GM18526 (cell line): ENCODE data around the gene HIP1.

Experiments
- POLR2A ChIP-seq: IDR thresholded peaks from 3 replicates; pipeline ENCODE4 v1.6.1; 2011; ENCODE audit not compliant: insufficient read length; ENCODE audit errors: extremely low read depth

HIP1 gene

GRCh38 chr7:75738604-75738974 lies at the start of gene HIP1:
Gene HIP1 (minus strand): TSS chr7:75738941. CDS start chr7:75738920, 21 bp downstream.
- TF ChIP-seq POLR2A = no peak

GRCh38 chr7:75776295-75776971 lies 37.7 kb upstream of the HIP1 start:
- no peak for TF ChIP-seq POLR2A

DNA sequence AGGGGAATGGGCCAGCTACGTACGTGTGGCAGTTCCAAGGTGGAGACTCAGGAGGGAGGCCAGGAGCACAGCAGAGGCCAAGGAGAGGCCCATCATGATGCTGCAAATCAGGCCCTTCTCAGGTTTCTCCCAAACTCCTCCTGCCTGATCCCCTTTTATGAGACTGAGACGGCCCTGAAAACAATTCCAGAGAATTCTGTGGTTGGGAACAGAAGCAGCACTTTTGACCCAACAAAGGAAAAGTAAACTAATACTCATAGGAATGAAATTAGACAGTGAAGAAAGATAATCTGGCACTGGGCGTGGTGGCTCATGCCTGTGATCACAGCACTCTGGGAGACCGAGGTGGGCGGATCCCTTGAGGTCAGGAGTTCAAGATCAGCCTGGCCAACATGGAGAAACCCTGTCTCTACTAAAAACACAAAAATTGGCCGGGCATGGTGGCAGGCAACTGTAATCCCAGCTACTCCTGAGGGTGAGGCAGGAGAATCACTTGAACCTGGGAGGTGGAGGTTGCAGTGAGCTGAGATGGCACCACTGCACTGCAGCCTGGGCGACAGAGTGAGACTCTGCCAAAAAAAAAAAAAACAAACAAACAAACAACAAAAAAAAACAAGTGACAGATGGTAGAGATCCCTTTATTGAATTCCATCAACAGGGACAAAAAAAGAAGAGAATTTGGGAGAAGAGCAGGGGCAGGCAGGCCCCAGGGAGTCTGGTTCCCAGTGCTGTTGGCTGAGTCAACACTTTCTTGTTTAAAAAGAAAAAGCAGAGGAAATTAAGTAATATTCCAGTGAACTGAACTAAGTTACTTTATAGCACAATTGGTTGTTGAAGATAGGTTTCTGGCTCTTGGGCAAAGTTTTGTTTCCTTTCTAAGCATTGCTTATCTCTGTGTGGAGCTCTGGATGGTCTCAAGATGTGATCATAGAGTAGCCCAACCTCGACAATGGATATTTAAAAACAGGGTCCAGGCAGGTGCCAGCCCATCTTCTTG lies 33.6 kb upstream of the HIP1 start, which contains the start of gene CCL26:
Gene CCL26, minus strand, starts transcription at position 131 of the 997 bp plus-strand sequence. Its CDS starts 35 bp downstream, at position 96.
- no peak for TF ChIP-seq POLR2A

- no peak for TF ChIP-seq POLR2A
These were observed 32.5 kb upstream of the HIP1 start for GRCh38 chr7:75771224-75771623.

DNA sequence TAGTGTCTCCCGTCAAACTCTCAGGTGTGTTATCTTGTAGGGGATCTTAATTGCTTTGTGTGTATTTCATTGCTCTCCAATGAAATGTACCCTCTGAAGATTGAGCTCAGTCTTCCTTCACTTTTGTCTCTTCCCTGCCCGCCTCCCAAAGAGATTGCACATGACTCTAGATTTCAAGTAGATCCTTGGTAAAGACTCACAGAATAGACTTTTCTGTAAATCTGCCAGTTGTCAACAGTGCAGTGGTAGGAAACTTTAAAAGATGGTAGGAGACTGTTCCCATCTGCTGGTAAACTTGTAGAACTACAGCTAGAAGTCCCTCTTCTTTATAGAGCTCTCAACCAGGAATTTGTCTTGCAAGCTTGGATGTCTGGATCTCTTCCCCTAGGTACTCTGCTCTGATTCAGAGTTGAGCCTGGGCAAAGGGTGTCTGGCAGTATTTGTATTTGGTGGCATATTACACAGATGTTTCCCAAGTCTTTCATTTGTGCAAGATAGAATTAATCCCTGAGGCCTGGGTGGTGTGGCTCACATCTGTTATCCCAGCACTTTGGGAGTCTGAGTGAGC lies 23.7 kb upstream of the HIP1 start:
- TF ChIP-seq POLR2A = no peak

DNA sequence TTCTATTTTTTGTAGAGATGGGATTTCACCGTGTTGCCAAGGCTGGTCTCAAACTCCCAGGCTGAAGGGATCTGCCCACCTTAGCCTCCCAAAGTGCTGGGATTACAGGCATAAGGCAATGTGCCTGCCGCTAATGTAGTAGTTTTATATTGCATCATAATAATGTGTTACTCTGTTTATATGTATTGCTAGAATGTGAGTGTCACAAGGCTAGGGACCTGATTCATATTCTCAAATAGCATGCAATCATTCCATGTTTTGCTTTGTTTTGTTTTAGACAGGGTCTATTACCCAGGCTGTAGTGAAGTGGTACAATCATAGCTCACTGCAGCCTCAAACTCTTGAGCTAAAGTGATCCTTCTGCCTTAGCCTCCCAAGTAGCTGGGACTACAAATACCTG lies 19.8 kb upstream of the HIP1 start:
- TF ChIP-seq POLR2A = no peak

DNA sequence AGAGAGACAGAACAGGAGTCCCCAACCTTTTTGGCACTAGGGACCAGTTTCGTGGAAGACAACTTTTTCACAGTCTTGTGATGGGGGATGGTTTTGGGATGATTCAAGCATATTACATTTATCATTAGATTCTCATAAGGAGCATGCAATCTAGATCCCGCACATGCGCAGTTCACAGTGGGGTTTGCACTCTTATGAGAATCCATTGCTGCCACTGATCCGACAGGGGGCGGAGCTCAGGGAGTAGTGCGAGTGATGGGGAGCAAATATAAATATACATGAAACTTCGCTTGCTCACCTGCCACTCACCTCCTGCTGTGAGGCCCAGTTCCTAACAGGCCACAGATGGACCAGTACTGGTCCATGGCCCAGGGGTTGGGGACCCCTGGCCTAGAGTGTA lies 19.1 kb upstream of the HIP1 start:
- TF ChIP-seq POLR2A = no peak

- TF ChIP-seq POLR2A = no peak
These were observed 18.4 kb upstream of the HIP1 start for GRCh38 chr7:75756991-75757676.

GRCh38 chr7:75756206-75756990 lies 17.7 kb upstream of the HIP1 start:
- TF ChIP-seq POLR2A = no peak

DNA sequence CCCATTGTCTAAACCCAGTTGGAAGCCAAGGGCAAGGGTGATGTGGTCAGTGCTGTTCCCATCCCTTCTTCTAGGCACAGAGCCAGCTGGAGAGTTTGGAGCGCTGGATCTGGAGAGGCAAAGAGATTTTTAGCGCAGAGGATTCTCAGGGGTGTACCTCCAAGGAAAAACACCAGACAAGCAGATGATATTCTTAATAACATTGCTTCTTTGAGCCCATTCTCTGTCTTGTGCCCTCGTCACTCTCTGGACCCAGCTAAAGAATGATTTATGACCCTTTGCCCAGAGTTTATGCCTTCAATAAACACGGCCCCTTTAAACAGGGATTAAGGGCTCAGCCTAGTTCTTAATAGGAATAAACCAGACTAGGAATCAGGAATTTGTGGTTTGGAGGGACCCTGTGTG lies 4.7 kb upstream of the HIP1 start:
- TF ChIP-seq POLR2A = no peak

- no peak for TF ChIP-seq POLR2A
These were observed 2.2 kb upstream of the HIP1 start for GRCh38 chr7:75740846-75741497.

GRCh38 chr7:75739796-75740672 lies 1.3 kb upstream of the HIP1 start:
- TF ChIP-seq POLR2A = no peak

DNA sequence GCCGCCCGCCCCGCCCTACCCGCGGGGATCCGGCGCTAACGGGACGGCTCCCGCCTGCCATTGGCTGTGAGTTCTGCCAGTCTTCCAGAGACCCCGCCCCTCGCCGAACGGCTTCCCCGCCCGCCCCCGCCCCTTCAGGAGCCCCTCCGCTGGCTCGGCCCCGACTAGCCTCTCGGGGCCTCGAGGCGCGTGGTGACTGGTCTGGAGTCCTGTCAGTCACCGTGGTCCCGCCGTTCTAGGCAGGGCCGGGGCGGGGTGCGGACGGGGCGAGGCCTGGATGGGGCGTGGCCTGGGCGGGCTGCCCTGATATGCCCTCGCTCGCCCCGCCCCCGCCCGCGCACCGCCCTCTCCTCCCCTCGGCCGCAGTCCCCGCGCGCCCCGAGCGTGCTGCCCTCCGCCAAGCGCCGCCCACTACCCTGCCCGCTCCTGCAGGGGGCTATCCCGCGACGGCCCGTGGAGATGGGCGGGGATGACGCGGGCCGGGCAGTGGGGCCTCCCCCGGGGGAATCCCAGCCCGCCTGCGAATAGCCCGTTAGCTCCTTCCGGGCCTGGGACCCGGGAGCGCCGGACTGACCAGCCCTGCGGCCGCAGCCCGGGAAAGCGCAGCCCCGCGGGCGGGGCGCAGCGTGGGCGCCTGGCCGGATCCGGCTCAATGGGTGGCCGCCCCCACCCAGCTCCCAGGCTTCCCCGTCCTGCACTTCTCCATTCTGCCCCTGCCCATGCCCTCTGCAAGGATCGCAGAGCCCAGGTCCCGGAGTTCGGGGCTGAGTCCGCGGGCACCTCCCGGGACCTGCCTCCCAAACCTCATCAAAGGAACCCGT lies 444 bp upstream of the HIP1 start:
- TF ChIP-seq POLR2A = no peak
